Activated gamma-delta T cell treated with anti-CD3 and anti-CD28 coated beads, Interleukin-2, amount 50 U/mL, for 16 hours (primary cell): Measurements from ENCODE around the gene VEGFD.
"Not testable (repeated sequence)": the region's sequence is repeated elsewhere in the genome, so short reads cannot be mapped to it uniquely, and the experiment has no call there.

Source experiments
- DNase-seq: peaks from one replicate; pipeline ENCODE4 v3.0.0-alpha.2; 2020; ENCODE audit warnings: low read depth

The VEGFD gene

GRCh38 chrX:15358533-15358932, 25.7 kb downstream of the VEGFD start:
- no peak for DNase-seq

DNA sequence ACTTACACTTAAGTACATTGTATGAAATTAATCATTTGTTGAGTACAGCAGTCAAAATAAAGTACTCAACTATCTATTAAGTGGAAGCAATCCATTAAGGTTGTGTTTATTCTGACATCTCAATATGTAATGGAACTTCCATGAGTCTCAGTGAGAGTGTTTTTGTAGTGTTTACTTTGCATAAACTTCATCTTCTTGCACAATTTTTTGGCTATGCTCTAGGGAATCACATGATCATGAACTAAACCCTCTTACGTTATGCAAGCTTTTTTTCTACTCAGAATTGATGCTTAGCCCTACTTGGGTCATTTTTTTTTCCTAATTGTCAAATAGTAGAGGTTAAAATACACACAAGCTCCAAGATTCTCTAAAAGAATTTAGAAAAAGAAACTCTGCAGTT, 27.8 kb downstream of the VEGFD start:
- DNase-seq: no peak

DNA sequence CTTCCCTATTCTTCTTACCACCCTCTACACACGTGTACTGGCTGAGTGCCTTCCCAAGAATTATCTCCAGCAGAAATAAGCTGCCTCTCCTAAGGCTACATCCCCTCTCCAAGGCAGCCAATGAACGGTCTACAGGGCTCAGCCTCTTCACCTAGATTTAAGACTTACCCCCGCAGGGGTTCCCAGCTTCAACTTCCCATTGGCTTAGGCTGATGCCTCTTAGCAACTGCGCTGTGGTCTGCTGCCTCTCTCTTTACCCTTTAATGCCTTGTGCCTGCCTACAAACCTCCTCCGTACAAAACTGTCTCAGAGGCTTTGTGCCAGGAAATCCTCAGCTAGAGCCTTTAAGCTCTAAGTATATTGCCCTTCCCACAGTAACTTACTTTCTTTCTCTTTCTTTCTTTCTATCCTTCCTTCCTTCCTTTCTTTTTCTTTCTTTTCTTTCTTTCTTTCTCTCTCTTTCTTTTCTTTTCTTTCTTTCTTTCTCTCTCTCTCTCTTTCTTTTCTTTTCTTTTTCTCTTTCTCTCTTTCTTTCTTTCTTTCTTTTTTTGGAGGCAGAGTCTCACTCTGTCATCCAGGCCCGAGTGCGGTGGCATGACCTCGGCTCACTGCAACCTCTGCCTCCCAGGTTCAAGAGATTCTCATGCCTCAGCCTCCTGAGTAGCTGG, 33.8 kb downstream of the VEGFD start:
- no peak for DNase-seq

DNA sequence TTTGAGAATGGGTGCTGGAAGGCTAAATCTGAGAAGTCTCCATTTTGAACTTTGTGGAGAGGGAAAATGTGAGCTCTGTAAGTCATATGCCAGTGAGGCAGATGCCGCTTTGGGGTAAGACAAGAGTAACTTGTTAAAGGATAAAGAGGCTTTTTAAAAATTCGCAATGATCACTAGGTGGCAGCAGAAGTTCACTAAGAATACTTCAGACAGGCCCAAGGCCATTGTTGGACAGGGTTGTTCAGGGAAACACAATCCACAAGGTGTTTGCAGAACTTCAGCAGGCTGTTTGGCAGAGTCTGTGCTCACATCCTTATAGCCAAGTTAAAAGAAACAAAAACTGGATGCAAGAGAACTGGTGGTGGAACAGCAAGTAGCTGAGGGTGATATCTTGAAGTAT, 35.2 kb downstream of the VEGFD start:
- no peak for DNase-seq

DNA sequence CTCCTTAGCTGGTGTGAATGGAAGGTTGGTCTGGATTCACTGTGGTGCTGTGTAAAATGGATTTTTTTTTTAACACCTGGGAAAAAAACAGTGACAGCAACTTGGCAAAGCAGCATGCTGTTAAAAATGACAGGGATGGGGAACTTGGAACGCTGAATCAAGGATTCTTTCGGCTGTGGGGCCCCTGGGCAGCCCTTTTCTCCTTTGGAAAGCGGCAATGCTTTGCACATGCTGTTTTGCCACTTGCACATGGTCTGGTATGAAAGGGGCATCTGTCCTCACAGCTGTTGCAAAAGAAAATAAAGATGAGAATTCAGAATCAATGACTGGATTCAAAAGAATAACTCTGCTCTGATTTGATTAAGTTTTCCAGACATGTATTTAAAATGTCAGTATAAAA, 38.2 kb downstream of the VEGFD start:
- DNase-seq: no peak

DNA sequence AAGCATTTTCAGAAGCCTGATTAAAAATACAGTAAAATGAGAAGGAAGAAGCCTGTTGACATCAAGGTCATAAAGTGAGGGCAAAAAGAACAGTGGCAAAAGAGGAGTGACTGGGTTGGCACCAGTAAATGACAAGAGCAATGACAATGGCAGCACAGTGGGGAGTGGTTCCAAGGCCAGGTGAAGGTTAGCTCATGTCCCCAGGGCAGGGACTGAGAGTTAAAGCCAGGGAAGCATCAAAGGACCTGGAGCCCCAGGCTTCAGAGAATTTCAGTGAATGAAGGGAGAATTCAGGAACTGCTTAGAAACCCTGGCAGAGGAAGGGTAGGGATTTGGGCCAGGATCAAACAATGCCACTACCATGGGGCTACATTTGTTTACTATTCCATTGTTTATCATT, 40.1 kb downstream of the VEGFD start:
- DNase-seq: no peak

GRCh38 chrX:15343075-15343476, 41.1 kb downstream of the VEGFD start:
- no peak for DNase-seq

GRCh38 chrX:15340867-15341266, 43.3 kb downstream of the VEGFD start:
- DNase-seq: no peak

DNA sequence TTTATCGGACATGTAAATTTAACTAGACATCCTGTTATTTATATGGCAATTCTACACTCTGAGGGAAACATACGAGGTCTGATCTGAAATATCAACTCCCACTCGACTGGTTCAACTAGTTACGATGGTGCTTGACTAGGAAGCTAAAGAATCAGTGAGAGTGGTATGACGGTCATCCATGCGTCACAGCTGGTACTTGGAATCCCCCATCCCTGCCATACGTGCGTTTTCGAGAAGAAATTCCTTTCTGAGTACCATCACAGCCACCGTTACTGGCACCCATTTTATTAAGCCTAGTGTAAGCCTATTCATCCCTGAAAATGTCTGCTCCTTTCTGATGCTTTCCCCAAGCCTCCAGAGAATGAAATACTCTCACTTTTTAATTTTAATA, 48.2 kb downstream of the VEGFD start:
- DNase-seq: no peak

- DNase-seq: peak; percentile 78
Measured at GRCh38 chrX:15335135-15336022, 48.8 kb downstream of the VEGFD start, which contains the start of gene PIGA. Gene PIGA, minus strand, starts transcription at chrX:15335523. Its CDS starts 3,593 bp downstream, at chrX:15331930.

DNA sequence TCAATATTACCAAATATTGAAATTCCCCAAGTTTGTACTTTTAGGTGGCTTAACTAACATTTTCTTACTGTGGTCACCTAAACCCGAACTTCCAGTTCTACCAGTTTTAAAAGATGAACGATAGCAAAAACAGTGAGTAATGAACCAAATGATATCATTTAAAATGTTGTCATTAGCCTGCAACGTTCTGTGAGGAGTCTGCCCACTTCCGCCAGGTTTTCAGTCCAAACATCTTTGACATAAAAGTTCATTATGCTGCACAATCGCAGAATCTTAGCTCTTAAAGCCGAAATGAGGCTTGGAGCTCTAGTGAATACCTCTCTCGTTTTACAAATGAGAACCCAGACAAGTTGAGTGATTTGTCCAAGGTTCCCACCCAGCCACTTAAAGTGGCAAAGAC, 49.7 kb downstream of the VEGFD start:
- no peak for DNase-seq

- DNase-seq: no peak
Measured at GRCh38 chrX:15328821-15329220, 55.4 kb downstream of the VEGFD start.

DNA sequence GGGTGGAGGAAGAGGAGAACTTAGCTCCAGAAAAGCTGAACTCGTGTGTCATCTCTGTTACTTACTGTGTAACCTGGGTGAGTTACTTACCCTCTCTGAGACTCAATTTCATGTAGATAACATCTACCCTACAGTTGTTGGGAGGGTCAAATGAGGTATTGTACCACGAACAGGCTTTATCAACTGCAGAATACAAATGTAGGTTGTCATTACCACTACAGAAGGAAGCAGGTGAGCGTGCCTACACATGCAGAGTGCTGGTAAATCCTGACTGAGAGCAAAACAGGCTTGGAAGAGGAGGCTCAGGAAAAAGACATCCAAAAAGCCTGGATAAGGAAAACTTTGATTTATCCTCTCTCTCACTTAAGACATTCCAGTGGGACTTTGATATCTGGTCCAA, 56.1 kb downstream of the VEGFD start:
- no peak for DNase-seq

DNA sequence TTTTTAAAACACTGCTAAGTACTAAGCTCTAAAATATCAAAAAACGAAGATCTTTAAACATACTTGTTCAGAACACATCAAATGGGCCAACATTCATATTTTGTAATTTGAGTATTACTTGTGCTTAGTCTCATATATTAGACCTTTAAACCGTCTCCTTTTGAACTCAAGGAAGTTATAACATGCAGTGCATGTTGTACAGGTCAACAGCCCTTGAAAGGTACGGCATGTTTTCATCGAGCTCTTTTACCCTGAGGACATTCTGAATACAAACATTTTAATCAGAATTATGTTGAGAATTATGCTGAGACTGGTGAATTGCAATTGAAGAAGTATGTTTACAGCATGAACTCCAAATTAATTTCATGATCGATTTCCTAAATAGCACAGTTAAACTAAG, 61.7 kb downstream of the VEGFD start:
- no peak for DNase-seq

DNA sequence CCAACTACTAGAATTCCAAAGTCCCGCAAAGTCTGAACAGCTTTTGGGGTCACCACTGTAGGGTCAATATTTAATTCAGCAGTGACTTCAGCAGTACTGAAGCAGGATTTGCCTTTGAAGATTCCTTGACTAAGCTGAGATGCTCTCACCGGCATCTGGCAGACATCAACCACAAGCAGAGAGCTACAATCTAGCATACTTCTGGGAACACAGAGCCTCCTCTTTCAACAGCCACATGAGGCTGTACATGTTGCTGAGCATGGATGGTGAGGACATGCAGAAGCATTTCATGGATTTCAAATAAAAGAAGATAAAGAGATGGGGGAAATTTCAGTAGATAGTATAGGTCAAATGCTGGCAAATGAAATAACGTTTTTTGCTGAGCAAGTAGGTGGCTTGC, 62.1 kb downstream of the VEGFD start:
- no peak for DNase-seq

- DNase-seq: no peak
Measured at GRCh38 chrX:15321447-15321846, 62.8 kb downstream of the VEGFD start.

DNA sequence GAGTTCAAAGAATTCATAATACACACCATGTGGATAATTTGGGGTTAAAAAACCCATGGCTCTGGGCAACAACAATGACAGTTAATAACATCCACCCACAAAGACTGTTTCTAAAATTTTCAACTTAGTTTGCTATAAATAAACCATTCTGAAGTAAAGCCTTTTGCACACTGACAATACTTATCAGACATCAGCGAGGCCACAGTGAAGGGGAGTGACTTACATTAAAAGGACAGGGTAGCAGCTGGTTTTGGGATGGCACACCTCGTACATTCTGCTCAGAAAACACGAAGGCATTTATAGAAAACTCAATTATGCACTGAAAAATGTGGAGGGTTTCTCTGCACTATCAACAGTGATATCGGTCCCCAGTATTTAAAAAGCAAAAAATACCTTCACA, 63.9 kb downstream of the VEGFD start:
- no peak for DNase-seq

GRCh38 chrX:15319075-15319474, 65.1 kb downstream of the VEGFD start:
- no peak for DNase-seq

GRCh38 chrX:15315509-15315908, 68.7 kb downstream of the VEGFD start, which contains the start of gene ASB11:
Gene ASB11, minus strand, starts transcription at chrX:15315640. Its CDS starts 35 bp downstream, at chrX:15315605.
- DNase-seq: no peak

- no peak for DNase-seq
Measured at GRCh38 chrX:15314472-15314871, 69.7 kb downstream of the VEGFD start.

GRCh38 chrX:15311119-15311518, 73.1 kb downstream of the VEGFD start:
- DNase-seq: no peak

DNA sequence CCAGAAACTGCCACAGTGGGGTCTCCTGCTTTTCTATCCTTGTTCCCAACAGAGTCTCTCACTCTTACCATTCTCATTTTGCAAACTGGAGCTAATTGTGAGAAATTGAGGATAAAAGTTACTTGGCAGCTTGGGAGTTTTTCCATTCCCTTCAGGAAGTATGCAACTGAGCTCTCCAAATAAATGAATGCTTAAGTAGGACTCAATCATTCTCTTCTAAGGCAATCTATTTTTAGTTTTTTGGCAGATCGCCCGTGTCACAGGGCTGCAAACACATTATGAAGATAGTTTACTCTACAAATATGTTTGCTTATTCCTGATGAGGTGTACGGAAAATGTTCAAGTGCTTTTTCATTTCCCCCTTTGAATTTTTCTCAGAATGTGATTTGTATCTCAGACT, 74.1 kb downstream of the VEGFD start:
- no peak for DNase-seq

GRCh38 chrX:15305899-15306298, 78.3 kb downstream of the VEGFD start:
- not testable (repeated sequence) for DNase-seq
